GM21576 (cell line): ENCODE results near the gene SRCAP.

Experiments used
- ATAC-seq: cut with Tn5 transposase; IDR thresholded peaks from one replicate; pipeline ENCODE4 v1.9.1; 2021; ENCODE audit warnings: mild to moderate bottlenecking, moderate library complexity; ENCODE audit not compliant: unreplicated experiment

SRCAP gene

GRCh38 chr16:30753596-30753995 lies 54.6 kb downstream of the SRCAP start:
- no peak for ATAC-seq

- ATAC-seq: no peak
Observed at GRCh38 chr16:30755955-30756780, 57.2 kb downstream of the SRCAP start.

- no peak for ATAC-seq
Observed at GRCh38 chr16:30756781-30757100, 57.8 kb downstream of the SRCAP start.

- no peak for ATAC-seq
Observed at GRCh38 chr16:30757316-30757715, 58.3 kb downstream of the SRCAP start.

DNA sequence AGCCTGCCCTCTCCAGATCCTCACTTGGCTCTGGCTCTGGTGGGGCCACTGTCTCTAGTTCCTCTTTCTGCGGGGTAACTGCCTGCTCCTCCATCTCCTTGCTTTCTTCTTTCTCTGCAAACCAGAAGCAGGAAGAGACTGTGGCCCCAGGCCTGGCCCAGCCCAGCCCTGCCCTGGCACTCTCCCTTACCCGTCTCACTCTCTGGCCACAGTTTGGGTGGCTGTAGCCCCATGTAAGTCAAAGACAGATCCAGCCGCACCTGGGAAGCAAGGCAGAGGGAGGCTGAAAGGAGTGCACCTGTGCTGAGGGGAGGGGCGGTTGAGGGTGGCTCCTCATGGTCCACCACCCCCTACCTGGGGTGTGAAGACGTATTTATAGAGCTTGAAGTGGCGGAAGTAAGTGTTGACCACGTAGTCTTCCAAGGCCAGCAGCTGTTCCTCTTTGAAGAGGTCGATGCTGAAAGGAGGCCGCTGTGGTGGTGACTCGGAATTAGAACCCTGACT lies 60.1 kb downstream of the SRCAP start:
- ATAC-seq: no peak

DNA sequence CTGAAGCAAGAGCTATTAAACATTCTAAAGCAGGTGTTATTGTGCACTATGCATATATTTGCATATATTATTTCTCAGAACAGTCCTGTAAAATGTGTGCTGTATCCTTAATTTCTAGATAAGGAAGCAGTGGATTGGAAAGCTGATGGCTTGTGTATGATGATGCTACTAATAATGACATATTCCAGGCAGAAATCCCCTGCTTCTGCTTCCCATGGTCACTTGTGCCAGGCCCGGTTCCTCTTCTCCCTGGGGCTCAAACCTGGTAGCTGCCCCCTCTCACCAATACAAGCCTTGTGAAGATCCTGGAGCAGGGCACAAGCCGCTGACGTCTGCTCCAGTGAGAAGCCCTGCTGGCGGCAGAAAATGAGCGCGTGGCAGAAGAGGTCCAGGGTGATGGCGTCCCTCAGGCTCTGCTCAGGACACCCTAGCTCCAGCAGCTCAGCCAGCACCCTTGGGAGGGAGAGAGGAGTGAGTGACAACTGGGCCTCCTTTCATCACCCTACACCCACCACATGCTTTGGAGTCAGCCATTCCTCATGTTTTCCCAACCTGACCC lies 61.1 kb downstream of the SRCAP start:
- no peak for ATAC-seq

DNA sequence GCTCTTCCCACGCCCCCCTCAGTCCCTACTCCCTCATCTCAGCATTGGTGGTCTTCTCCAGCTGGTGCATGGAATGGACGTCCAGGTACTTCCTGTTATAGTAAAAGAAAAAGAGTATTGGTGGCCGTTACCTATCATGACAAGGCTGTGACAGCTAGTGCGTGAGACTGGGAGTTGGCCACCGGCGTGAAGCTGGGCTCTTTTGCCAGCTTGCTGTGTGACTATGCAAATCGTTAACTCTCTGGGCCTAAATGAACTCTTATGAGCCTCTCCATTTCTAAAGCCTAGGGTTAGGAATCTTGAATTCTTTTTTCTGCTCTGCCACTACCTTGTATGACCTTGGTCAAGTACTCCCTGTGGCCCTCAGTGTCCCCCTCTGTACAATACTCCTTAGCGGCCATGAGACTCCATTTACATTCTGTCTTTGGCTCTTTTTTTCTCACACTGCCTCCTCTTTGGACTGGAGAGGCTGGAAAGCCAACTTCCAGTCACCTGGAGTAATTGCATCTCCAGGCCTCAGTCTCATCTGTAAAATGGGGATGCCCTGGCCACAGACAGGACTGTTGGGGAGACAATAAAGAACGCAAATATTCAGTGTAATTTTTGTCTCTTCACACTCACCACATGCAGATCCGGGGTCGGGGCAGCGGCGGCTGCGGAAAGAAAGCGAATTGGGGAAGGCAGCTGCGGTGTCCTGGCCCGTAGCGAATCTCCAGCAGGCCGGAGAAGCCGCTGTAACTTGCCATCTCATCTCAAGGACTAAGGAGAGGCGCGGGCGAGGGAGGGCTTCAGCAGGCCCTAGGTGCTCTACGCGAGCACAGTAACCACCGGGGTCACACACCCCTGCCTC lies 61.8 kb downstream of the SRCAP start:
- no peak for ATAC-seq

DNA sequence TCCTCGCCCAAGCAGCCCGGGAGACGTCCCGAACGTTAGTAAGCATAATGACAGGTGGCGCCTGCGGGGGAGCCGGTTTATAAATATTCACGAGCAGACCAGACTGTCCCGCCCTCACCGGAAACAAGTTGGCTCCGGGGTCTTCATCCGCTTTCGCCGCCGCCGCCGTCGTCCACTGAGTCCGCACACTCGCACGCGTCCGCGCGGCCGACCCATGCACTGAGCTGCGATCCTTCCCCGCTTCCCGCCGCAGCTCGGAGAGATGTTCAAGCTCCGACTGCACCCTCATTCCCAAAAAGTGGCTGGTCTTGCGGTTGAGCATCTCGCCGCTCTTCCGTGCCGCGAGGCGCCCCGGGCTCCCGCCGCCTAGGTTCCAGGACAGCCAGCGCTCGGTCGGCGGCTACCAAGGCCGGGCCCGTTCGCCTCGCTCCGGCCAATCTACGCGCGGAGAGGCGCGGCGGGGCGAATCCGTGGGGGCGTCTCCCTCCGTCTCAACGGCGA lies 62.5 kb downstream of the SRCAP start:
- ATAC-seq: peak; percentile 13

DNA sequence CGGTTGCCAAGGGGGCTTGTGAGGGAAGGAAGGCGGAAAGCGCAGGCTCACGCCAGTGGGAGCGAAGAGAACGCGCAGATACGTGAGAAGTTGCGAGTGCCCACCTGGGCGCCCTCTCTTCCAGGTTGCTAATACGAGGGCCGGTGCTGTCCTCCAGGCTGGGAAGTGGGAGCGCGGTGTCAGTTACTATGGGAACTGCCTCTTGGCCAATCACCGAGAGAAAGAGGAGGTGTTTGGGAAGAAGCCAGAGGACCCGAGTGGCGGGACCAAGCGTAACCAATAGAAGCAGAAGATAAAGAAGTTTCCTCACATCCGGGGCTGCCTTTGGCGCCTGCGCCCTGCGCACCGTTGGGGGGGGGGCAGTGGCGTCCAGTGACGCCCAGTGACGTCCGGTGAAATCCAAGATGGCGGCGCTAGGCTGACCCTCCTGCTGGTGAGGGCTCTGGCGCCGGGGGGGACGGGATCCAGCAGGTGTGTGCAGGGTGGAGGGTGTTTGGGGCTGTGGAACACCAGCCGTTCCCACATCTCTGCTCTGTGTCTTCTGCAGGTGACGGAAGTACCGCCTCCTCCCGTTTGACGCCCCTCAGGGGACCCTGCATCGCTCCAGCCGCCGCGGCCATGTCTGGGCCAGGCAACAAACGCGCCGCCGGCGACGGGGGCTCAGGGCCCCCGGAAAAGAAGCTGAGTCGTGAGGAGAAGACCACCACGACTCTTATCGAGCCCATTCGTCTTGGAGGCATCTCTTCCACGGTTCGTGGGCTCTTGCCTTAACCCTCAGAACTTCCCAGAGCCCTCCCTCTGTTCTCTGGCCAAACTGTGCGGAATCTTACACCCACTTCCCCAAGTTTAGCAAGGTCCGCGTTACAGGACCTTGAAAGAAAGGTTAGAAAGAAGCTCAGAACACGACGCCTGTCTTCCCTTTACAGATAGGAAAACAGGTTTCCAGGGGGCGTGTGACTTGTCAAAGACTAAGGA lies 63.2 kb downstream of the SRCAP start, which contains the start of the genes CFAP119 and RNF40:
TSS of gene CFAP119 (minus strand) at position 135 of the 975 bp plus-strand sequence. CDS start 314 bp downstream, outside the sequence.
TSS of gene RNF40 (plus strand) at position 395 of the 975 bp plus-strand sequence. CDS start at position 619, 224 bp downstream.
- peak; percentile 83 for ATAC-seq

DNA sequence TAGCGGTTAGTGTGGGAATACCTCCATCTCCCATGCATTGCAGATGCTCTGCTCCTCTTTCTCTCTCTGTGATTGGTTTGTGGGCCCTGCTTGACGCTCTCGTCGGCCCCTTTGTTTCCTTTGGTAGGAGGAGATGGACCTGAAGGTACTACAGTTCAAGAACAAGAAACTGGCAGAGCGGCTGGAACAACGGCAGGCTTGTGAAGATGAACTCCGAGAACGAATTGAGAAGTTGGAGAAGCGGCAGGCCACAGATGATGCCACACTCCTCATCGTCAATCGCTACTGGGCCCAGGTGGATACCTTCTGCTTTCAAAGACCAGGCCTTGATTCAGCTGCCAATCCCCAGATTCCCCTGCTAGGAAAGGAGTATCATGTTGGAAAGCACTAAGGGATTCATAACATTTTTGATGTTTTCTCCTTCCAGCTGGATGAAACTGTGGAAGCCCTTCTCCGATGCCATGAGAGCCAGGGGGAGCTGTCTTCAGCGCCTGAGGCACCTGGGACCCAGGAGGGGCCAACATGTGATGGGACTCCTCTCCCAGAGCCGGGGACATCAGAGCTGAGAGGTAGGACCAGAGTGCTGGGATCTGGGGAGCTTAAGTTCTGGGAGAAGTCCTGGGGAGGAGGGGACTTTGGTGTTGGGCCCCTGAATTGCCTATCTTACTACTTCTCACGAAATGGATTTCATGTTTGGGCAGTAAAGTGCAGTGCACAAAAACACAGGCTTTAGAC lies 64.2 kb downstream of the SRCAP start:
- ATAC-seq: no peak

GRCh38 chr16:30764086-30764485 lies 65.1 kb downstream of the SRCAP start:
- no peak for ATAC-seq

DNA sequence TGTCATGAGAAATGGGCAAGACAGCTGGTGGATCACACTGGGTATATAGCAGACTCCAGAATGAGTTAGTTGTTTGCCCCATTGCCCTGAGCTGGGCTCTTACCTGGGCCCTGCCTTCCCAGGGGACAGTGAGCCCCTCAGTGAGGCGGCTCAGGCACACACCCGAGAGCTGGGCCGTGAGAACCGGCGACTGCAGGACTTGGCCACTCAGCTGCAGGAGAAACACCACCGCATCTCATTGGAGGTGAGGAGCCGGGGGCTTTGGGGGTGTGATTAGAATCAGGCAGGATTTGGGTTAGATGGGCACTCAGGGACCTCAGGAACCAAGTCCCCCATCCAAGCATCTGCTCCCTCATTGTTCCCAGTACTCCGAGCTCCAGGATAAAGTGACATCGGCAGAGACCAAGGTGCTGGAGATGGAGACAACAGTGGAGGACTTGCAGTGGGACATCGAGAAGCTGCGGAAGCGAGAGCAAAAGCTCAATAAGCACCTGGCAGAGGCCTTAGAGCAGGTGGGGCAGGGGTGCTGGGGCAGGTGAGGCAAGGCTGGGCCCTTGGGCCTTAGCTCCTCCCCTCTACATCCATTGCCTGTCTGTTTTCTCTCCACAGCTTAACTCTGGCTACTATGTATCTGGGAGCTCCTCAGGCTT lies 66.0 kb downstream of the SRCAP start:
- ATAC-seq: no peak

DNA sequence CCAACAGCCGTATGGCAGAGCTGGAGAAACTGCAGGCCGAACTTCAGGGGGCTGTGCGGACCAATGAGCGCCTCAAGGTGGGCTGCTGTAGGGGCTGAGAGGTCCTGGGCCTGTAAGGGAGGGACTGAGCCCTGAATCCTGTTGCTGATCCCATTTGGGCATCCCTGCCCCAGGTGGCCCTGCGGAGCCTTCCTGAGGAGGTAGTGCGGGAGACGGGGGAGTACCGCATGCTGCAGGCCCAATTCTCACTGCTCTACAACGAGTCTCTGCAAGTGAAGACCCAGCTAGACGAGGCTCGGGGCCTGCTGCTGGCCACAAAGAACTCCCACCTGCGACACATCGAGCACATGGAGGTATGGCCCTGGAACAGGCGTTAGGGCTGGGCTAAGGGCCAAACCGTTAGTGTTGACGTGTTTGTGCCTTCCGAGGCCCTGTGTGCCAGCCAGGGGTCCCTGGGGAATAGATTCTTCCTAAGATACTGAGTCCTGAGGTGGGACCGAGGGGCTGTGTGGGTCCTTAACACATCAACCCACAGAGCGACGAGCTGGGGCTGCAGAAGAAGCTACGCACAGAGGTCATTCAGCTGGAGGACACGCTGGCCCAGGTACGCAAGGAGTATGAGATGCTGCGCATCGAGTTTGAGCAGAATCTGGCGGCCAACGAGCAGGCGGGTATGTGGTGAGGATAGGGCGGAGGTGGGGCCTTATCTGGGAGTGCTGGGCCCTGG lies 67.4 kb downstream of the SRCAP start:
- no peak for ATAC-seq

GRCh38 chr16:30766933-30767284 lies 67.9 kb downstream of the SRCAP start:
- no peak for ATAC-seq

GRCh38 chr16:30767767-30768465 lies 68.9 kb downstream of the SRCAP start:
- no peak for ATAC-seq

GRCh38 chr16:30768583-30769181 lies 69.7 kb downstream of the SRCAP start:
- no peak for ATAC-seq

- no peak for ATAC-seq
Observed at GRCh38 chr16:30769379-30770089, 70.6 kb downstream of the SRCAP start.
